Measurements from ENCODE around the gene IMMP2L. TPM values are rescaled to one million over a fixed set of nuclear protein-coding genes. Genes with fewer than 3 reads are reported as not detected.

IMMP2L gene
- total and polyA plus RNA-seq, 2 of the 8 experiments (the other 6 are each of a cell fraction or from before 2014, with no cell fraction given), result 2.3 to 10.1 TPM

DNA sequence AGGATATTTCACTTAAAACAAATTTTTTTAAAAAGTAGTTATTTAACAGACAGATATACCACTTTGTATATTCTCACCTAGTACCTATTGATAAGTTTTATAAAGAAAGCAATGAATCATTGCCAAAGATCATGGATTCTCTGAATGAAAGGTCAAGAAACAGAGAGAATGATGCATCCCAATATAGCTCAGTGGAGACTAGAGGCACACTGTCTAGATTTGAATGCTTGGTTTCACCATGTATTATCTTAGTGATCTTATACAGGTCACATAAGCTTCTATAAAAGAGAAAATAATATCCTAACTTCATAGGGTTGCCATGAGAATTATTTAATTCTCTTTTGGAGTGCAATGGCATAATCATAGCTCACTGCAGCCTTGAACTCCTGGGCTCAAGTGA is 558.4 kb downstream of the IMMP2L start:
- H2BK5ac ChIP-seq (ENCODE audit: low read depth, low read length), result no peak overlapping the region
- H4K8ac ChIP-seq (ENCODE audit: extremely low read depth, insufficient read depth, low read length), result no peak overlapping the region
- no peak overlapping the region for H3K23ac ChIP-seq (ENCODE audit: insufficient read length)
- H2BK15ac ChIP-seq (ENCODE audit: low read length), result no peak overlapping the region
- H3K9ac ChIP-seq (replicated peaks in 1 of 4; ENCODE audit: extremely low read depth in 1 of 4, low read depth in 3 of 4, low read length in 3 of 4), result no peak overlapping the region
- H2AFZ ChIP-seq (ENCODE audit: low read length), result no peak overlapping the region
- H4K5ac ChIP-seq (ENCODE audit: insufficient read length, low read depth, low read length), result no peak overlapping the region
- H3K27ac ChIP-seq (ENCODE audit: low read depth, low read length), result no peak overlapping the region
- no peak overlapping the region for H3K4me2 ChIP-seq (ENCODE audit: insufficient read depth in 1 of 2, low read depth in 2 of 2, low read length in 2 of 2)
- no peak for FAIRE-seq
- H4K20me1 ChIP-seq (replicated peaks in 1 of 2; ENCODE audit: control insufficient read depth in 1 of 2, insufficient read depth in 2 of 2, low read length in 2 of 2), result no peaks in the 10 kb centered on the region
- no peak for DNase-seq (ENCODE audit: low read depth in 1 of 2, low spot score in 2 of 2)
- H3K4me3 ChIP-seq (ENCODE audit: extremely low read depth in 1 of 4, insufficient read depth in 2 of 4, low read depth in 3 of 4, low read length in 4 of 4), result no peak overlapping the region
- H2BK20ac ChIP-seq (ENCODE audit: low read length), result no peak overlapping the region
- H3K23me2 ChIP-seq (ENCODE audit: low read depth, low read length), result no peaks in the 10 kb centered on the region; the same call in 1 of the 2 replicates
- H3K9me3 ChIP-seq (ENCODE audit: insufficient read depth in 2 of 2, low read depth in 1 of 2, low read length in 1 of 2), result no peaks in the 10 kb centered on the region
- no peak overlapping the region for H3K4ac ChIP-seq (replicated peaks; ENCODE audit: insufficient read length, low read depth, low read length)
- POLR2A ChIA-PET (ENCODE audit: partially characterized antibody), result no interaction called here
- H3K79me1 ChIP-seq (ENCODE audit: low read depth, low read length), result no peaks in the 10 kb centered on the region
- H2BK12ac ChIP-seq (ENCODE audit: low read depth, low read length), result no peak overlapping the region
- no peaks in the 10 kb centered on the region for H3K27me3 ChIP-seq (replicated peaks in 1 of 4; ENCODE audit: control insufficient read depth in 3 of 4, extremely low read depth in 1 of 4, insufficient read depth in 3 of 4, low read length in 3 of 4)
- no peak overlapping the region for H2BK120ac ChIP-seq (replicated peaks; ENCODE audit: low read depth, low read length)
- CTCF ChIA-PET (ENCODE audit: partially characterized antibody), result interaction anchor here (1.6 kb wide), 1 partner anchor 9 kb away, joined by 4 read pairs; no protein-coding TSS in a partner anchor
- H3K18ac ChIP-seq (ENCODE audit: extremely low read depth, low read length), result no peak overlapping the region
- H2AK5ac ChIP-seq (ENCODE audit: low read depth, low read length), result no peak overlapping the region
- H3K4me1 ChIP-seq (replicated peaks in 1 of 4; ENCODE audit: control insufficient read depth in 3 of 4, insufficient read depth in 4 of 4, low read length in 3 of 4), result no peaks in the 10 kb centered on the region
- no peak overlapping the region for H3K14ac ChIP-seq (ENCODE audit: insufficient read length)
- H3K56ac ChIP-seq (replicated peaks; ENCODE audit: insufficient read length, low read depth, low read length), result no peak overlapping the region
- no peaks in the 10 kb centered on the region for H3K79me2 ChIP-seq (ENCODE audit: control insufficient read depth in 1 of 2, insufficient read depth in 2 of 2, low read length in 2 of 2)
- H3K36me3 ChIP-seq (ENCODE audit: control insufficient read depth in 2 of 4, insufficient read depth in 4 of 4, low read length in 3 of 4), result no peaks in the 10 kb centered on the region
- no peak overlapping the region for H4K91ac ChIP-seq (replicated peaks; ENCODE audit: insufficient read length, low read length)
- TF ChIP-seq CHD7 (IDR thresholded peaks at IDR 0.05; ENCODE audit: insufficient replicate concordance, low read length) (no peak), NRF1 (IDR thresholded peaks at IDR 0.05; ENCODE audit: low read depth, low read length) (no peak)

Data from H1 (cell line).